SK-N-SH (cell line): Measurements from ENCODE around the gene TMEM145. TPM values are rescaled to one million over a fixed set of nuclear protein-coding genes. Genes with fewer than 3 reads are reported as not detected.

Experiments used
- CTCF ChIA-PET: fragments of 300-600, 350-600 bp; formaldehyde crosslinking; extraction: SDS; loops from one replicate; lab custom pipeline; 2021; lab: Yijun Ruan, JAX
- POLR2A ChIA-PET: fragments of 350-600 bp; sonication (Branson Sonifier 250); formaldehyde crosslinking; extraction: SDS; loops from one replicate; lab custom pipeline; 2020; ENCODE audit warnings: antibody characterized with exemption, inconsistent platforms; lab: Yijun Ruan, JAX
- DNase-seq: peaks from one replicate; pipeline ENCODE4 v3.0.0; 2012
- H2AFZ ChIP-seq: fragments of 200-600 bp; sonication (generic); 2 replicates; pipeline ENCODE4 v1.8.1; 2016; ENCODE audit warnings: antibody characterized with exemption, mild to moderate bottlenecking, low read depth
- H3F3A ChIP-seq: fragments of 200-600 bp; sonication (generic); replicated peaks from 2 replicates; pipeline ENCODE3; 2016; ENCODE audit warnings: antibody characterized with exemption, mild to moderate bottlenecking; ENCODE audit not compliant: insufficient read depth
- H3K27ac ChIP-seq, 2 experiments: fragments of 200-500 bp in 1 of 2; fragments of 200-600 bp in 1 of 2; sonication (Bioruptor generic) in 1 of 2; sonication (generic), shearing (Covaris generic) in 1 of 2; 2 replicates each; pipeline versions ENCODE4 v1.5.1 to v1.6.1; 2014 to 2016; ENCODE audit warnings: low read depth in 2 of 2, inconsistent platforms in 1 of 2, low read length in 1 of 2, mild to moderate bottlenecking in 1 of 2, mixed read lengths in 1 of 2
- H3K27me3 ChIP-seq: fragments of 200-600 bp; sonication (generic), shearing (Covaris generic); 2 replicates; pipeline ENCODE4 v1.6.1; 2016; ENCODE audit warnings: mixed run types; ENCODE audit not compliant: insufficient read depth
- H3K36me3 ChIP-seq, 2 experiments: fragments of 200-500 bp in 1 of 2; fragments of 200-600 bp in 1 of 2; sonication (Bioruptor generic) in 1 of 2; sonication (generic) in 1 of 2; replicated peaks in 1 of 2; 2 replicates each; pipeline versions ENCODE3 to v1.5.1; 2014 to 2016; ENCODE audit warnings: low read length in 1 of 2, mild to moderate bottlenecking in 1 of 2; ENCODE audit not compliant: insufficient read depth in 2 of 2, control insufficient read depth in 1 of 2
- H3K4me1 ChIP-seq, 2 experiments: fragments of 200-500 bp in 1 of 2; fragments of 200-600 bp in 1 of 2; sonication (Bioruptor generic) in 1 of 2; sonication (generic), shearing (Covaris generic) in 1 of 2; 2 replicates each; pipeline versions ENCODE4 v1.5.1 to v1.6.1; 2014 to 2016; ENCODE audit warnings: low read depth in 1 of 2, low read length in 1 of 2, mixed run types in 1 of 2; ENCODE audit not compliant: insufficient read depth in 2 of 2, control insufficient read depth in 1 of 2
- H3K4me2 ChIP-seq: fragments of 200-600 bp; sonication (generic), shearing (Covaris generic); 2 replicates; pipeline ENCODE4 v1.6.1; 2017; ENCODE audit warnings: mixed run types
- H3K4me3 ChIP-seq, 2 experiments: fragments of 200-500 bp in 1 of 2; fragments of 200-600 bp in 1 of 2; sonication (Bioruptor generic) in 1 of 2; sonication (generic), shearing (Covaris generic) in 1 of 2; 2 replicates each; pipeline versions ENCODE4 v1.5.1 to v1.8.1; 2014 to 2016; ENCODE audit warnings: low read depth in 2 of 2, inconsistent platforms in 1 of 2, low read length in 1 of 2, mild to moderate bottlenecking in 1 of 2, mixed read lengths in 1 of 2, moderate library complexity in 1 of 2
- H3K79me2 ChIP-seq: fragments of 200-600 bp; sonication (generic); 2 replicates; pipeline ENCODE4 v1.8.1; 2017; ENCODE audit warnings: mild to moderate bottlenecking; ENCODE audit not compliant: insufficient read depth
- H3K9ac ChIP-seq: fragments of 200-600 bp; sonication (generic); 2 replicates; pipeline ENCODE4 v1.6.1; 2017; ENCODE audit warnings: mixed run types
- H3K9me2 ChIP-seq: fragments of 200-600 bp; sonication (generic); 2 replicates; pipeline ENCODE4 v1.6.1; 2017; ENCODE audit warnings: mixed run types
- H3K9me3 ChIP-seq: fragments of 200-600 bp; sonication (generic); 2 replicates; pipeline ENCODE4 v1.6.1; 2017; ENCODE audit warnings: mixed run types, mild to moderate bottlenecking, moderate library complexity
- H4K20me1 ChIP-seq: fragments of 200-600 bp; sonication (generic); 2 replicates; pipeline ENCODE4 v1.6.1; 2017; ENCODE audit warnings: mild to moderate bottlenecking, mixed run types; ENCODE audit not compliant: insufficient read depth
- CTCF ChIP-seq: fragments of 200-600 bp; sonication (generic); IDR thresholded peaks from 2 replicates; pipeline ENCODE4 v1.6.1; 2017; ENCODE audit warnings: antibody characterized with exemption, mild to moderate bottlenecking, moderate library complexity
- GABPA ChIP-seq: IDR thresholded peaks from 2 replicates; pipeline ENCODE4 v1.4.0; 2012; ENCODE audit warnings: low read depth, mild to moderate bottlenecking
- JUND ChIP-seq: IDR thresholded peaks from 2 replicates; pipeline ENCODE4 v1.4.0; 2012
- MEF2A ChIP-seq: IDR thresholded peaks from 2 replicates; pipeline ENCODE4 v1.4.0; 2012; ENCODE audit warnings: low read depth, borderline replicate concordance
- NRF1 ChIP-seq: IDR thresholded peaks from 2 replicates; pipeline ENCODE4 v1.6.1; 2012; ENCODE audit warnings: low read depth, mild to moderate bottlenecking, low read length
- POLR2AphosphoS5 ChIP-seq: IDR thresholded peaks from 2 replicates; pipeline ENCODE4 v1.6.1; 2012; ENCODE audit warnings: low read depth, low read length
- REST ChIP-seq: IDR thresholded peaks from 2 replicates; pipeline ENCODE4 v1.6.1; 2012; ENCODE audit warnings: mild to moderate bottlenecking, low read depth, low read length, moderate library complexity
- SMC3 ChIP-seq: IDR thresholded peaks from 2 replicates; pipeline ENCODE4 v1.6.1; 2012; ENCODE audit warnings: low read depth, low read length, improper control_type of control experiment
- TAF1 ChIP-seq: IDR thresholded peaks from 2 replicates; pipeline ENCODE4 v1.6.1; 2012; ENCODE audit warnings: low read depth, mild to moderate bottlenecking, low read length, moderate library complexity, borderline replicate concordance
- TEAD4 ChIP-seq: IDR thresholded peaks from 2 replicates; pipeline ENCODE4 v1.4.0; 2012; ENCODE audit warnings: mild to moderate bottlenecking, borderline replicate concordance; ENCODE audit not compliant: insufficient read depth
- USF1 ChIP-seq: IDR thresholded peaks from 2 replicates; pipeline ENCODE4 v1.4.0; 2012; ENCODE audit warnings: low read depth, borderline replicate concordance
- YY1 ChIP-seq: IDR thresholded peaks from 2 replicates; pipeline ENCODE4 v1.4.0; 2012; ENCODE audit warnings: low read depth, mild to moderate bottlenecking
- ZBTB33 ChIP-seq: IDR thresholded peaks from 2 replicates; pipeline ENCODE4 v1.4.0; 2012; ENCODE audit warnings: low read depth, borderline replicate concordance
- WGBS: methylation state at CpG from one replicate; pipeline ENCODE4 v1.1.6; 2017; ENCODE audit warnings: low lambda C conversion rate; 5-methylcytosine and 5-hydroxymethylcytosine counted together
- polyA plus RNA-seq, 3 experiments: library from polyadenylated mRNA; depleted of rRNA; stranded (reverse); fragments of >200 nt; gene quantifications; 2 replicates each; pipeline ENCODE4 v1.2.3, GENCODE V29; 2012

Gene TMEM145
- polyA plus RNA-seq, 1 of the 3 experiments (the other 2 are of a cell fraction): 2.0 TPM

GRCh38 chr19:42360787-42361544, 47.9 kb downstream of the TMEM145 start:
- no peaks in the 10 kb centered on the region for H3F3A ChIP-seq
- no peaks in the 10 kb centered on the region for H3K4me1 ChIP-seq
- H3K36me3 ChIP-seq: peaks cover 10 to 29% of the 10 kb centered on the region in 2 experiments
- no peaks in the 10 kb centered on the region for H4K20me1 ChIP-seq
- 94% methylated on average over 10 of the region's 16 CpGs for WGBS
- no peak for TF ChIP-seq JUND
- no peak for TF ChIP-seq CTCF
- no peak for TF ChIP-seq POLR2AphosphoS5
- TF ChIP-seq GABPA: no peak
- no peak for TF ChIP-seq TAF1
- no peak for TF ChIP-seq YY1
- no peak for TF ChIP-seq TEAD4
- TF ChIP-seq ZBTB33: no peak
- TF ChIP-seq SMC3: no peak
- no peak for TF ChIP-seq MEF2A
- no peak for TF ChIP-seq USF1
- TF ChIP-seq NRF1: no peak
- TF ChIP-seq REST: no peak
- TF ChIP-seq, all 33 proteins: peak for 0
- peak; percentile 56 for DNase-seq
- Histone ChIP-seq H3K27me3 (no peaks in the 10 kb centered on the region), H3K4me3 (no peak overlapping the region), H3K9me3 (no peaks in the 10 kb centered on the region), H3K4me2 (no peak overlapping the region), H3K9ac (no peak overlapping the region), H2AFZ (no peak overlapping the region), H3K79me2 (no peaks in the 10 kb centered on the region), H3K9me2 (no peaks in the 10 kb centered on the region), H3K27ac (no peak overlapping the region)
- ChIA-PET POLR2A (interaction anchor here (0.6 kb wide), 1 partner anchor 10 kb away, joined by 3 read pairs; no protein-coding TSS in a partner anchor), CTCF (no interaction called here)
